ENCODE data around the gene TERT. TPM values are rescaled to one million over a fixed set of nuclear protein-coding genes. Genes with fewer than 3 reads are reported as not detected.
"Not testable (repeated sequence)": the region's sequence is repeated elsewhere in the genome, so short reads cannot be mapped to it uniquely, and the experiment has no call there.

TERT gene
- total RNA-seq, 1 donor from 2014 or later: not detected

DNA sequence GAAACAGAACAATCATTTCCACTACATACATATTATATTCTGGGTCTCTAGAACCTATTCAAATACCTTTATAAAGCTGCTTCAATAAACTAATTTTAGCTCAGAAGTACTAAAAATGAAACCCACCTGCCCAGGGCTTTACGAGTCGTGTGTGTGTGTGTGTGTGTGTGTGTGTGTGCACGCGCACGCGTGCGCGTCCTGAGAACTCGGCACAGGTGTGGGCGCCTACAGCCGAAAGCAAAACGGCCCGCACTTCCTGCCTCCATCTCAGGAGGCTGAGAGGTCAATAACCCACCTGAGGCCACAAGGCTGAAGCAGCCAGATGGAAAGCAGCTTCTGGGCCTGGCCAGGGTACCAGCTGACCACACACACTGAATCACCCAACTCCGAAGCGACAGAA, 47.0 kb upstream of the TERT start:
- H3K36me3 ChIP-seq: peaks cover 39 to 59% of the 10 kb centered on the region in 2 donors
- no peak overlapping the region for H3K27ac ChIP-seq
- intact Hi-C loops (cut with DNase I): no loop called here
- no peak overlapping the region for H3K4me3 ChIP-seq
- no peak for DNase-seq (ENCODE audit: low spot score in 2 of 2)
- no peaks in the 10 kb centered on the region for H3K9me3 ChIP-seq
- no peaks in the 10 kb centered on the region for H3K27me3 ChIP-seq
- TF ChIP-seq, protein P1, sequence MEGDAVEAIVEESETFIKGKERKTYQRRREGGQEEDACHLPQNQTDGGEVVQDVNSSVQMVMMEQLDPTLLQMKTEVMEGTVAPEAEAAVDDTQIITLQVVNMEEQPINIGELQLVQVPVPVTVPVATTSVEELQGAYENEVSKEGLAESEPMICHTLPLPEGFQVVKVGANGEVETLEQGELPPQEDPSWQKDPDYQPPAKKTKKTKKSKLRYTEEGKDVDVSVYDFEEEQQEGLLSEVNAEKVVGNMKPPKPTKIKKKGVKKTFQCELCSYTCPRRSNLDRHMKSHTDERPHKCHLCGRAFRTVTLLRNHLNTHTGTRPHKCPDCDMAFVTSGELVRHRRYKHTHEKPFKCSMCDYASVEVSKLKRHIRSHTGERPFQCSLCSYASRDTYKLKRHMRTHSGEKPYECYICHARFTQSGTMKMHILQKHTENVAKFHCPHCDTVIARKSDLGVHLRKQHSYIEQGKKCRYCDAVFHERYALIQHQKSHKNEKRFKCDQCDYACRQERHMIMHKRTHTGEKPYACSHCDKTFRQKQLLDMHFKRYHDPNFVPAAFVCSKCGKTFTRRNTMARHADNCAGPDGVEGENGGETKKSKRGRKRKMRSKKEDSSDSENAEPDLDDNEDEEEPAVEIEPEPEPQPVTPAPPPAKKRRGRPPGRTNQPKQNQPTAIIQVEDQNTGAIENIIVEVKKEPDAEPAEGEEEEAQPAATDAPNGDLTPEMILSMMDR (IDR thresholded peaks at IDR 0.05): no peak
- peaks cover 2 to 17% of the 10 kb centered on the region in 2 donors for H3K4me1 ChIP-seq

DNA sequence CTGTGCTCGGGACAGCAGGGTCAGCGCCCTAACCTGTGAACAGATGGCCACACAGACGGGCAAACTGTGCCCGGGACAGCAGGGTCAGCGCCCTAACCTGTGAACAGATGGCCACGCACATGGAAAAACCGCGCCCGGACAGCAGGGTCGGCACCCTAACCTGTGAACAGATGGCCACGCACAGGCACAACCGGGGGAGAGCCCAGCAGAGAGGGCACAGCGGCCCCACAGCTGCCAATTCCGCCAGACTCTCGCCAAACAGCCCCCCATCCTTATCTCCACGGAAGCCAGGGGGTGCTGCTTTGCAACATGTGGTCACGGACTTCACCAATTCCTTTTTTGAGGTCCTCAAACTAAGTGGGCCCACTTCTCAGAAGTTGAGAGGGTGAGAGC, 44.9 kb upstream of the TERT start:
- intact Hi-C loops (cut with DNase I); H3K4me3 ChIP-seq; H3K27me3 ChIP-seq; H3K9me3 ChIP-seq; DNase-seq (ENCODE audit: low spot score in 2 of 2); H3K27ac ChIP-seq: not testable (repeated sequence)
- Histone ChIP-seq H3K36me3 (peaks cover 60 to 80% of the 10 kb centered on the region in 2 donors), H3K4me1 (peaks cover 0 to 10% of the 10 kb centered on the region in 2 donors)

DNA sequence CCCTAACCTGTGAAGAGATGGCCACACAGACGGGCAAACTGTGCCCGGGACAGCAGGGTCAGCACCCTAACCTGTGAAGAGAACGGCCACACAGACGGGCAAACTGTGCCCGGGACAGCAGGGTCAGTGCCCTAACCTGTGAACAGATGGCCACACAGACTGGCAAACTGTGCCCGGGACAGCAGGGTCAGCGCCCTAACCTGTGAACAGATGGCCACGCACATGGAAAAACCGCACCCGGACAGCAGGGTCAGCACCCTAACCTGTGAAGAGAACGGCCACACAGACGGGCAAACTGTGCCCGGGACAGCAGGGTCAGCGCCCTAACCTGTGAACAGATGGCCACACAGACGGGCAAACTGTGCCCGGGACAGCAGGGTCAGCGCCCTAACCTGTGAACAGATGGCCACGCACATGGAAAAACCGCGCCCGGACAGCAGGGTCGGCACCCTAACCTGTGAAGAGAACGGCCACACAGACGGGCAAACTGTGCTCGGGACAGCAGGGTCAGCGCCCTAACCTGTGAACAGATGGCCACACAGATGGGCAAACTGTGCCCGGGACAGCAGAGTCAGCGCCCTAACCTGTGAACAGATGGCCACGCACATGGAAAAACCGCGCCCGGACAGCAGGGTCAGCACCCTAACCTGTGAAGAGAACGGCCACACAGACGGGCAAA, 44.4 kb upstream of the TERT start:
- Histone ChIP-seq H3K4me1 (peaks cover 0 to 10% of the 10 kb centered on the region in 2 donors), H3K36me3 (peaks cover 65 to 85% of the 10 kb centered on the region in 2 donors)
- H3K27ac ChIP-seq; intact Hi-C loops (cut with DNase I); DNase-seq (ENCODE audit: low spot score in 2 of 2); H3K4me3 ChIP-seq; H3K27me3 ChIP-seq; H3K9me3 ChIP-seq: not testable (repeated sequence)

DNA sequence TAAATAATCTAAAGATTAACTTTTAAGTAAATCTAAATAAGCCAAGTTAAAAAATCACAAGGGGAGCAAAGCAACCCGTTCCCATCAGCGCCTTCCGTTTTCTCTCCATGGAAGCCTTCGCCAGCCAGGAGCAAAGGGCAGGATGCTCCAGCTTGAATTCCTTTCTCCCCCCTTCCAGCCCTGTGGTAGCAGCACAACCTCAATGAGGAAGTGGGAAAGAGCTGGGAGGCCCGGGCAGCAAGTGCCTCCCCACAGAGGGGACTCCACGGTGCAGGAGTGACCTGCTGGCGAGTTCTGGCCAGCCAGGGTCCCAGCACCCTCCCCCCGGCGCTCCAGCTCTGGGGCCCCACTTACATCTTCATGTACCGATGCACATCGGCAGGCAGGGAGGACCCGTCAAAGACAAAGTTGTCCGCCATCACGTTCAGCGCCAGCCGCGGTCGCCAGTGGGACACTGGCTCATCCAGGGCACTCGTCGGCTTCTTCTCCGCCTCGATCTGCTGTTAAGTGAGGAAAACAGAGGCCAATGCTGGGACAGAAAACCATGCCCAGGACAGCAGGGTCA, 43.7 kb upstream of the TERT start:
- no peak for DNase-seq (ENCODE audit: low spot score in 2 of 2)
- H3K9me3 ChIP-seq: no peaks in the 10 kb centered on the region
- TF ChIP-seq, protein P1 (IDR thresholded peaks at IDR 0.05): no peak
- intact Hi-C loops (cut with DNase I): no loop called here
- peaks cover 0 to 3% of the 10 kb centered on the region in 2 donors for H3K4me1 ChIP-seq
- H3K4me3 ChIP-seq: no peak overlapping the region
- H3K36me3 ChIP-seq: peaks cover 72 to 92% of the 10 kb centered on the region in 2 donors
- no peaks in the 10 kb centered on the region for H3K27me3 ChIP-seq
- no peak overlapping the region for H3K27ac ChIP-seq

DNA sequence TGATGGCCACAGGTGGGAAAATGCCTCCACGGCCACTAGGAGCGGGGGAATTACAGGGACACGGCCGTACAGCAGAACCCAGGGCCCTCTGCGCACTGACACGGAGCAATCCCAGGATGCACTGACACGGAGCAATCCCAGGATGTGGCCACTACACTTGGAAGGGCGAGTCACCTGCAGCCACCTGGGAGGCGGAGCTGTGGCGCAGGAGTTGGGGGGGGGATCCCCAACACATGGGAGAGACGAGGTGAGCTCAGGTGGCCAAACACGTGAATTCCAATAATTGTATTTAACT, 43.3 kb upstream of the TERT start:
- Histone ChIP-seq H3K36me3 (peaks cover 76 to 96% of the 10 kb centered on the region in 2 donors), H3K27me3 (no peaks in the 10 kb centered on the region), H3K9me3 (no peaks in the 10 kb centered on the region), H3K4me3 (no peak overlapping the region), H3K4me1 (no peaks in the 10 kb centered on the region), H3K27ac (no peak overlapping the region)
- TF ChIP-seq, protein P1 (IDR thresholded peaks at IDR 0.05): no peak
- intact Hi-C loops (cut with DNase I): no loop called here
- DNase-seq (ENCODE audit: low spot score in 2 of 2): no peak

DNA sequence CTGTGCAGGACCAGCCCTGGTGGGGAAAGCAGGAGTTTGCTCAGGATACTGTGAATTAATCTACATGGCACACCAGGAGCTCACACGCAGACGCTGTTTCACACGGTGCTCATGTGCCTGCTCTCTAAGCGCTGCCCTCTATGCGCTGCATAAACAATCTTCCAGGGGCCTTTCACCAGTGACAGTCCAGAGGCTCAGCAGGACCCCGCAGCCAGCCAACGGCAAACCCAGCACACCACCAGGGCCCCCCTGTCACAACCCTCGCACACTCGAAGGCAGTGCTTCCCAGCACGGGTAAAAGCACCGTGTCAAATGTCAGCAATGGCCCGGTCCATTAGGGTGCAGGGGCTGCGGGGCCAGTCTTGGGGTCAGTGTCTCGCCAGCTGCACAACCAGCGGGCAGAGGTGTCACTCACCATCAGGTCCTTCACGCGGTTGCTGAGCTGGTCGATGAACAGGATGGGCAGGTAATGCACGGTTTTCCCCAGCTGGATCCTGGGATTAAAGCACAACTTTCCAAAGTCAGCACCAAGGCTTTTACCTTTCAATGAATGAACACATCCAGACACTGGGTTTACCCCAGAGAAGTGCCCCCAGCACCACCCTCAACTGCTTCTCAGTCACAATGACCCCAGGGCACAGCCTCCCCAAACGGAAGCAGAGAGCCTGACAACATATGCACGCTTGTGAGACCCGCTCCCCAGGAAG, 42.8 kb upstream of the TERT start:
- Histone ChIP-seq H3K9me3 (no peaks in the 10 kb centered on the region), H3K4me3 (no peak overlapping the region), H3K27me3 (no peaks in the 10 kb centered on the region), H3K36me3 (peaks cover 76 to 93% of the 10 kb centered on the region in 2 donors), H3K27ac (no peak overlapping the region), H3K4me1 (no peaks in the 10 kb centered on the region)
- intact Hi-C loops (cut with DNase I): no loop called here
- TF ChIP-seq, protein P1 (IDR thresholded peaks at IDR 0.05): no peak
- no peak for DNase-seq (ENCODE audit: low spot score in 2 of 2)
